GM12878 (cell line): ENCODE measurements around the gene ZMIZ1. TPM values are rescaled to one million over a fixed set of nuclear protein-coding genes. Genes with fewer than 3 reads are reported as not detected.
A peak's percentile ranks its signal among the peaks of the same experiment; 100 is the strongest.

Experiments
- ATAC-seq: fragments of 200-7000 bp; cut with Tn5 transposase; 3 replicates; pipeline ENCODE4 v1.9.1; 2020; ENCODE audit warnings: mild to moderate bottlenecking, moderate library complexity
- BruUV-seq: library from RNA; stranded (reverse); fragments of 400-500 nt; replicated peaks from 2 replicates; lab custom pipeline; 2021; lab: Mats Ljungman, UMichigan
- CTCF ChIA-PET: fragments of 300-600 bp; sonication (Branson Sonifier 250); formaldehyde crosslinking; extraction: SDS; loops from one replicate; lab custom pipeline; 2021; ENCODE audit warnings: inconsistent platforms; lab: Yijun Ruan, JAX
- POLR2A ChIA-PET: fragments of 350-600 bp; formaldehyde crosslinking; extraction: SDS; loops from one replicate; lab custom pipeline; 2021; ENCODE audit warnings: inconsistent platforms; lab: Charles Lee
- RAD21 ChIA-PET: fragments of 300-600 bp; sonication (Branson Sonifier 250); formaldehyde crosslinking; loops from one replicate; lab custom pipeline; 2023; ENCODE audit warnings: antibody characterized with exemption; ENCODE audit not compliant: unreplicated experiment; lab: Charles Lee
- SMC1A ChIA-PET: fragments of 300-600 bp; sonication (Branson Sonifier 250); formaldehyde crosslinking; loops from one replicate; lab custom pipeline; 2023; ENCODE audit not compliant: unreplicated experiment, uncharacterized antibody; lab: Charles Lee
- DNase-seq: peaks from one replicate; pipeline ENCODE4 v3.0.0-alpha.2; 2011; ENCODE audit warnings: low read depth, low spot score
- FAIRE-seq: peaks from 3 replicates; lab custom pipeline; 2011; peaks lifted over from hg19 to GRCh38; lab: Jason Lieb, UNC
- H2AFZ ChIP-seq: 2 replicates; pipeline ENCODE4 v1.6.0; 2011; ENCODE audit warnings: low read depth, low read length, control low read depth; ENCODE audit not compliant: control insufficient read depth
- H3K27ac ChIP-seq: 2 replicates; pipeline ENCODE4 v1.5.1; 2011; ENCODE audit warnings: control low read depth; ENCODE audit not compliant: control insufficient read depth, insufficient read depth
- H3K27me3 ChIP-seq, 2 experiments: replicated peaks in 1 of 2; 2 replicates each; pipeline versions ENCODE4 v1.6.0 to v1.6.1; 2011; ENCODE audit warnings: low read length in 1 of 2; ENCODE audit not compliant: control insufficient read depth in 2 of 2, insufficient read depth in 2 of 2
- H3K36me3 ChIP-seq, 2 experiments: 2 replicates each; pipeline ENCODE4 v1.5.1; 2011; ENCODE audit warnings: low read length in 1 of 2; ENCODE audit not compliant: control insufficient read depth in 2 of 2, insufficient read depth in 2 of 2
- H3K4me1 ChIP-seq: 2 replicates; pipeline ENCODE4 v1.6.1; 2011; ENCODE audit warnings: mild to moderate bottlenecking, low read length, moderate library complexity, mixed read lengths; ENCODE audit not compliant: control insufficient read depth, insufficient read depth
- H3K4me2 ChIP-seq: 2 replicates; pipeline ENCODE4 v1.6.0; 2011; ENCODE audit warnings: control low read depth; ENCODE audit not compliant: control insufficient read depth, insufficient read depth
- H3K4me3 ChIP-seq: fragments of 200-600 bp; sonication (generic); 2 replicates; pipeline ENCODE4 v1.5.1; 2016
- H3K79me2 ChIP-seq: 2 replicates; pipeline ENCODE4 v1.6.0; 2011; ENCODE audit warnings: low read length; ENCODE audit not compliant: control insufficient read depth, insufficient read depth
- H3K9ac ChIP-seq: 2 replicates; pipeline ENCODE4 v1.8.0; 2011; ENCODE audit warnings: low read length, control low read depth, mixed read lengths; ENCODE audit not compliant: control insufficient read depth, insufficient read depth
- H3K9me3 ChIP-seq: replicated peaks from 3 replicates; pipeline ENCODE4 v1.5.1; 2011; ENCODE audit warnings: mild to moderate bottlenecking, low read length; ENCODE audit not compliant: control insufficient read depth, insufficient read depth
- H4K20me1 ChIP-seq: 2 replicates; pipeline ENCODE4 v1.6.0; 2011; ENCODE audit not compliant: control insufficient read depth, insufficient read depth
- CEBPB ChIP-seq, 2 experiments: fragments of 150-350 bp in 1 of 2; IDR thresholded peaks; 2 replicates each; pipeline ENCODE4 v1.6.1; 2012 to 2014; ENCODE audit warnings: low read depth in 2 of 2, low read length in 2 of 2, borderline replicate concordance in 1 of 2, inconsistent platforms in 1 of 2
- CREB1 ChIP-seq: IDR thresholded peaks from 2 replicates; pipeline ENCODE4 v1.6.1; 2012; ENCODE audit warnings: low read depth, mild to moderate bottlenecking, inconsistent platforms
- HCFC1 ChIP-seq: fragments of 150-350 bp; IDR thresholded peaks from 2 replicates; pipeline ENCODE4 v1.6.1; 2014; ENCODE audit warnings: low read length
- IKZF2 ChIP-seq, 2 experiments: fragments of 450-650 bp; IDR thresholded peaks; 2 replicates each; pipeline ENCODE4 v1.6.1; 2017; ENCODE audit warnings: mild to moderate bottlenecking in 2 of 2, moderate library complexity in 2 of 2
- NBN ChIP-seq: fragments of 450-650 bp; IDR thresholded peaks from 2 replicates; pipeline ENCODE4 v1.6.1; 2016
- POLR2AphosphoS5 ChIP-seq: IDR thresholded peaks from 2 replicates; pipeline ENCODE4 v1.6.1; 2011; ENCODE audit warnings: mild to moderate bottlenecking, low read length, inconsistent platforms
- RB1 ChIP-seq: fragments of 450-650 bp; formaldehyde crosslinking; IDR thresholded peaks from 2 replicates; pipeline ENCODE4 v1.6.1; 2017; ENCODE audit warnings: mild to moderate bottlenecking, borderline replicate concordance
- REST ChIP-seq: IDR thresholded peaks from 2 replicates; pipeline ENCODE4 v1.6.1; 2012; ENCODE audit warnings: mild to moderate bottlenecking, low read depth, low read length
- SIN3A ChIP-seq: IDR thresholded peaks from 2 replicates; pipeline ENCODE4 v1.6.1; 2012; ENCODE audit warnings: low read depth, low read length, improper control_type of control experiment
- SREBF2 ChIP-seq: IDR thresholded peaks from 2 replicates; pipeline ENCODE4 v1.6.1; 2012; ENCODE audit warnings: mild to moderate bottlenecking, low read length
- STAT1 ChIP-seq: fragments of 450-650 bp; conservative IDR thresholded peaks from 2 replicates; pipeline ENCODE4 v1.6.1; 2014; ENCODE audit warnings: antibody characterized with exemption, mild to moderate bottlenecking
- ZNF274 ChIP-seq: IDR thresholded peaks from one replicate; pipeline ENCODE4 v1.8.0; 2011; ENCODE audit not compliant: insufficient read length, insufficient read depth
- ZNF384 ChIP-seq: IDR thresholded peaks from 2 replicates; pipeline ENCODE4 v1.6.1; 2012; ENCODE audit warnings: low read depth, mild to moderate bottlenecking, low read length, improper control_type of control experiment, borderline replicate concordance
- WGBS: methylation state at CpG from one replicate; pipeline ENCODE4 v1.1.6; 2016; ENCODE audit warnings: low lambda C conversion rate; ENCODE audit not compliant: insufficient replicate concordance, insufficient coverage; ENCODE audit errors: missing lambda C conversion rate; 5-methylcytosine and 5-hydroxymethylcytosine counted together
- in situ Hi-C: fragments of 300-500 bp; cut with MboI; formaldehyde crosslinking; loops from 9 replicates; pipeline ENCODE4 v1.14.3; 2018; ENCODE audit warnings: mixed read lengths
- intact Hi-C: fragments of 100-400 bp; cut with micrococcal nuclease; formaldehyde crosslinking; loops from one replicate; pipeline ENCODE4 v1.14.2; 2022; ENCODE audit not compliant: unreplicated experiment
- polyA plus RNA-seq, 11 experiments: library from polyadenylated mRNA; depleted of rRNA in 4 of 11; unstranded in 6 of 11; stranded (reverse) in 5 of 11; fragments of >200 nt; fragmentation: Nextera tagmentation in 4 of 11; fragmentation: Illumina TruSeq in 1 of 11; extraction: Ambion mirVana in 4 of 11; extraction: Trizol in 1 of 11; gene quantifications; 1 replicate in 1 of 11; 2 replicates in 10 of 11; pipeline versions ENCODE4 v1.2.1 to v1.2.3, GENCODE V29; 2011 to 2016; ENCODE audit warnings: inconsistent platforms in 2 of 11, missing spikeins in 2 of 11, low read depth in 1 of 11
- total RNA-seq, 4 experiments: library from RNA; depleted of rRNA in 3 of 4; stranded (reverse); fragments of >200 nt in 3 of 4; fragmentation: Illumina TruSeq in 1 of 4; extraction: Trizol in 1 of 4; gene quantifications; 2 replicates each; pipeline versions ENCODE4 v1.2.1 to v1.2.3, GENCODE V29; 2013 to 2021

The ZMIZ1 gene
- total and polyA plus RNA-seq, 10 of the 15 experiments (the other 5 are each of a cell fraction or from before 2014, with no cell fraction given), result 3.1 to 82.3 (median 14.9) TPM

GRCh38 chr10:79350407-79351154, 281.8 kb downstream of the ZMIZ1 start:
- 0 out of 2 replicates have a peak overlapping the region, but pooled peaks have one; percentile 5 for H3K9ac ChIP-seq
- SMC1A ChIA-PET, result interaction anchor here (0.6 to 1.0 kb wide), 2 partner anchors 10 to 15 kb away, joined by 3 read pairs; no protein-coding TSS in a partner anchor

GRCh38 chr10:79351332-79351731, 282.6 kb downstream of the ZMIZ1 start:
- no peak for FAIRE-seq
- no peak for DNase-seq
- Histone ChIP-seq H3K27me3 (no peaks in the 10 kb centered on the region), H3K27ac (no peak overlapping the region), H3K79me2 (peaks cover 49% of the 10 kb centered on the region), H3K4me2 (no peak overlapping the region), H4K20me1 (no peaks in the 10 kb centered on the region; the same call in 1 of the 2 replicates), H3K36me3 (peaks cover 42 to 46% of the 10 kb centered on the region in 2 experiments), H3K9me3 (no peaks in the 10 kb centered on the region), H3K9ac (no peak overlapping the region), H3K4me1 (peaks cover 26% of the 10 kb centered on the region), H2AFZ (no peak overlapping the region), H3K4me3 (no peak overlapping the region)
- WGBS, result 94% methylated on average over 12 of the region's 13 CpGs
- no peak for ATAC-seq
- ChIA-PET SMC1A (interaction anchor here (1.0 kb wide), 1 partner anchor 9 kb away, joined by 3 read pairs; no protein-coding TSS in a partner anchor), RAD21 (no interaction called here), POLR2A (interaction anchor here (0.6 kb wide), 1 partner anchor 70 kb away, joined by 4 read pairs; no protein-coding TSS in a partner anchor), CTCF (interaction anchor here (1.2 kb wide), 1 partner anchor 23 kb away, joined by 4 read pairs; no protein-coding TSS in a partner anchor)
- intact Hi-C loops, result no loop called here
- TF ChIP-seq NBN (no peak), REST (no peak), CEBPB (IDR thresholded peaks at IDR 0.05; ENCODE audit: borderline replicate concordance in 1 of 2, low read depth in 2 of 2, low read length in 2 of 2) (no peak), ZNF384 (no peak), STAT1 (no peak), SIN3A (no peak), ZNF274 (no peak), IKZF2 (IDR thresholded peaks at IDR 0.05) (no peak), HCFC1 (no peak), SREBF2 (no peak), RB1 (no peak)
- in situ Hi-C loops, result no loop called here
- BruUV-seq, result no TSS peak

More at GRCh38 chr10:79350407-79351154, 281.8 kb downstream of the ZMIZ1 start:
- Histone ChIP-seq H3K27me3 (no peaks in the 10 kb centered on the region), H3K4me1 (peaks cover 25% of the 10 kb centered on the region), H2AFZ (no peak overlapping the region), H3K36me3 (peaks cover 41 to 46% of the 10 kb centered on the region in 2 experiments)
- intact Hi-C loops, result no loop called here
- ChIA-PET RAD21 (no interaction called here), POLR2A (no interaction called here)
- ATAC-seq, result no peak
- in situ Hi-C loops, result no loop called here
- TF ChIP-seq CREB1 (no peak), POLR2AphosphoS5 (peak; percentile 44; the same call in 1 of the 2 replicates)
- TF ChIP-seq, all 136 proteins: peak for 1
- BruUV-seq, result no TSS peak
- no peaks in the 10 kb centered on the region for H3K9me3 ChIP-seq
- H3K4me2 ChIP-seq, result peak overlapping the region; percentile 95
- WGBS, result 91% methylated on average over 21 of the region's 21 CpGs
- no peak overlapping the region for H3K27ac ChIP-seq
- peaks cover 49% of the 10 kb centered on the region for H3K79me2 ChIP-seq
- H4K20me1 ChIP-seq, result no peaks in the 10 kb centered on the region; the same call in 1 of the 2 replicates
- DNase-seq, result no peak
- FAIRE-seq, result no peak
- no peak overlapping the region for H3K4me3 ChIP-seq
- CTCF ChIA-PET, result interaction anchor here (1.2 kb wide), 1 partner anchor 24 kb away, joined by 4 read pairs; no protein-coding TSS in a partner anchor
